ENCODE data around the gene ADCY5.

ADCY5 gene

GRCh38 chr3:123375014-123375940, 73.6 kb downstream of the ADCY5 start:
- no peaks in the 10 kb centered on the region for H3K36me3 ChIP-seq (ENCODE audit: insufficient read depth, low read length)
- no peak overlapping the region for H2AFZ ChIP-seq (ENCODE audit: low read length, unreplicated experiment)
- H3K4me1 ChIP-seq (ENCODE audit: control insufficient read depth, insufficient read depth, low read length, unreplicated experiment) = no peaks in the 10 kb centered on the region
- peaks cover 81% of the 10 kb centered on the region for H3K27me3 ChIP-seq (ENCODE audit: insufficient read depth, low read length)
- H3K79me2 ChIP-seq (ENCODE audit: control insufficient read depth, insufficient read depth, low read length, unreplicated experiment) = no peaks in the 10 kb centered on the region
- H3K27ac ChIP-seq (ENCODE audit: low read depth, low read length) = no peak overlapping the region
- H3K4me3 ChIP-seq (ENCODE audit: low read depth, low read length) = no peak overlapping the region

DNA sequence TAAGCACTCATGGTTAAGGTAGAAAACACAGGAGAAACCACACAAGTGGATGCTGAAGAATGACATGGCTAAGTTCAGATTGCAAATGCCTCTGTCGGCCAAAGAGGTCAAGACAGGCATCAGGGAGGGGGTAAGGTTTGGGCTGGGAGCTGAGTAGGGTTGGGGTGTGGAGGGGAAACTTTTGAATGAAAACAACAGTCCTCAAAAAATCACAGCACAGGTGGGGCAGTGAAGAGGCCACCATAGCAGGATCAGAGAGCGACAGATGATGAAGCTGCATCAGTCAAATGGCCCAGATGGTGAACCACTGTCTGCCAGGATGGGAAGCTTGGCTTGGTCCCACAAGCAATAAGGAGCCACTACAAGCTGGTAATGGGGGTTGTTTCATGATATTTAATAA, 74.9 kb downstream of the ADCY5 start:
- H2AFZ ChIP-seq (ENCODE audit: low read length, unreplicated experiment) = no peak overlapping the region
- peaks cover 86% of the 10 kb centered on the region for H3K27me3 ChIP-seq (ENCODE audit: insufficient read depth, low read length)
- no peaks in the 10 kb centered on the region for H3K4me1 ChIP-seq (ENCODE audit: control insufficient read depth, insufficient read depth, low read length, unreplicated experiment)
- no peak overlapping the region for H3K4me3 ChIP-seq (ENCODE audit: low read depth, low read length)
- no peaks in the 10 kb centered on the region for H3K79me2 ChIP-seq (ENCODE audit: control insufficient read depth, insufficient read depth, low read length, unreplicated experiment)
- no peaks in the 10 kb centered on the region for H3K36me3 ChIP-seq (ENCODE audit: insufficient read depth, low read length)
- no peak overlapping the region for H3K27ac ChIP-seq (ENCODE audit: low read depth, low read length)

- H3K27me3 ChIP-seq (ENCODE audit: insufficient read depth, low read length) = peaks cover 88% of the 10 kb centered on the region
These were observed 75.4 kb downstream of the ADCY5 start for GRCh38 chr3:123373474-123373987.

GRCh38 chr3:123372686-123373473, 76.0 kb downstream of the ADCY5 start:
- H3K79me2 ChIP-seq (ENCODE audit: control insufficient read depth, insufficient read depth, low read length, unreplicated experiment) = no peaks in the 10 kb centered on the region

More at GRCh38 chr3:123373474-123373987, 75.4 kb downstream of the ADCY5 start:
- Histone ChIP-seq H2AFZ (ENCODE audit: low read length, unreplicated experiment) (no peak overlapping the region), H3K4me1 (ENCODE audit: control insufficient read depth, insufficient read depth, low read length, unreplicated experiment) (no peaks in the 10 kb centered on the region), H3K4me3 (ENCODE audit: low read depth, low read length) (no peak overlapping the region), H3K36me3 (ENCODE audit: insufficient read depth, low read length) (no peaks in the 10 kb centered on the region), H3K79me2 (ENCODE audit: control insufficient read depth, insufficient read depth, low read length, unreplicated experiment) (no peaks in the 10 kb centered on the region), H3K27ac (ENCODE audit: low read depth, low read length) (no peak overlapping the region)

GRCh38 chr3:123371859-123372685, 76.8 kb downstream of the ADCY5 start:
- Histone ChIP-seq H3K27me3 (ENCODE audit: insufficient read depth, low read length) (peaks cover 84% of the 10 kb centered on the region), H3K4me1 (ENCODE audit: control insufficient read depth, insufficient read depth, low read length, unreplicated experiment) (no peaks in the 10 kb centered on the region), H2AFZ (ENCODE audit: low read length, unreplicated experiment) (no peak overlapping the region), H3K36me3 (ENCODE audit: insufficient read depth, low read length) (no peaks in the 10 kb centered on the region), H3K4me3 (ENCODE audit: low read depth, low read length) (no peak overlapping the region), H3K27ac (ENCODE audit: low read depth, low read length) (no peak overlapping the region), H3K79me2 (ENCODE audit: control insufficient read depth, insufficient read depth, low read length, unreplicated experiment) (no peaks in the 10 kb centered on the region)

More at GRCh38 chr3:123372686-123373473, 76.0 kb downstream of the ADCY5 start:
- no peak overlapping the region for H3K27ac ChIP-seq (ENCODE audit: low read depth, low read length)
- H3K27me3 ChIP-seq (ENCODE audit: insufficient read depth, low read length) = peaks cover 81% of the 10 kb centered on the region
- H3K36me3 ChIP-seq (ENCODE audit: insufficient read depth, low read length) = no peaks in the 10 kb centered on the region
- H2AFZ ChIP-seq (ENCODE audit: low read length, unreplicated experiment) = no peak overlapping the region
- no peak overlapping the region for H3K4me3 ChIP-seq (ENCODE audit: low read depth, low read length)
- H3K4me1 ChIP-seq (ENCODE audit: control insufficient read depth, insufficient read depth, low read length, unreplicated experiment) = no peaks in the 10 kb centered on the region

GRCh38 chr3:123371426-123371825, 77.5 kb downstream of the ADCY5 start:
- Histone ChIP-seq H3K27me3 (ENCODE audit: insufficient read depth, low read length) (peaks cover 83% of the 10 kb centered on the region), H3K79me2 (ENCODE audit: control insufficient read depth, insufficient read depth, low read length, unreplicated experiment) (no peaks in the 10 kb centered on the region), H2AFZ (ENCODE audit: low read length, unreplicated experiment) (no peak overlapping the region), H3K4me3 (ENCODE audit: low read depth, low read length) (no peak overlapping the region), H3K36me3 (ENCODE audit: insufficient read depth, low read length) (no peaks in the 10 kb centered on the region), H3K4me1 (ENCODE audit: control insufficient read depth, insufficient read depth, low read length, unreplicated experiment) (no peaks in the 10 kb centered on the region), H3K27ac (ENCODE audit: low read depth, low read length) (no peak overlapping the region)

DNA sequence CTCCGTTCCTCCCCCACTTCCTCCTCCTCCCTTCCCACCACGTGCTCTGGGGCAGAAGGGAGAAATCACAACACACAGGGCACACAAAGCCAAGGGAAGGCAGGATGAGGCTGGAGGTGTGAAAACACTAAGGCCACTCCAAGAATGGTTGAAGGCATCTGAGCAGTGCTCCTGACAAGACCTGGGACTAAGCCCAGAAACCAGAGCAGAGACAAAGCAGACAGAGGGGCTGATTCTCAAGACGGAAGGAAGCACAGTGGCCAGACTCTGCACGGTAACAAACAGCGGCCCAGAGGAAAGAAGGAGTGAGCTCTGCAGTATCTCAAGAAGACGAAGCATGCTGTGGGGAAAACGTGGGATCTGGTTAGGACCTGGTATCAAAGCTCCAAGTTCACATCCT, 78.1 kb downstream of the ADCY5 start:
- H3K4me3 ChIP-seq (ENCODE audit: low read depth, low read length) = no peak overlapping the region
- H3K4me1 ChIP-seq (ENCODE audit: control insufficient read depth, insufficient read depth, low read length, unreplicated experiment) = no peaks in the 10 kb centered on the region
- no peak overlapping the region for H2AFZ ChIP-seq (ENCODE audit: low read length, unreplicated experiment)
- peaks cover 77% of the 10 kb centered on the region for H3K27me3 ChIP-seq (ENCODE audit: insufficient read depth, low read length)
- no peak overlapping the region for H3K27ac ChIP-seq (ENCODE audit: low read depth, low read length)
- H3K79me2 ChIP-seq (ENCODE audit: control insufficient read depth, insufficient read depth, low read length, unreplicated experiment) = no peaks in the 10 kb centered on the region
- H3K36me3 ChIP-seq (ENCODE audit: insufficient read depth, low read length) = no peaks in the 10 kb centered on the region

- H3K4me3 ChIP-seq (ENCODE audit: low read depth, low read length) = no peak overlapping the region
- no peak overlapping the region for H3K27ac ChIP-seq (ENCODE audit: low read depth, low read length)
- no peaks in the 10 kb centered on the region for H3K4me1 ChIP-seq (ENCODE audit: control insufficient read depth, insufficient read depth, low read length, unreplicated experiment)
- peaks cover 73% of the 10 kb centered on the region for H3K27me3 ChIP-seq (ENCODE audit: insufficient read depth, low read length)
- H3K79me2 ChIP-seq (ENCODE audit: control insufficient read depth, insufficient read depth, low read length, unreplicated experiment) = no peaks in the 10 kb centered on the region
- no peak overlapping the region for H2AFZ ChIP-seq (ENCODE audit: low read length, unreplicated experiment)
- no peaks in the 10 kb centered on the region for H3K36me3 ChIP-seq (ENCODE audit: insufficient read depth, low read length)
These were observed 79.8 kb downstream of the ADCY5 start for GRCh38 chr3:123369085-123369484.

- Histone ChIP-seq H3K4me1 (ENCODE audit: control insufficient read depth, insufficient read depth, low read length, unreplicated experiment) (no peaks in the 10 kb centered on the region), H3K27ac (ENCODE audit: low read depth, low read length) (no peak overlapping the region), H3K4me3 (ENCODE audit: low read depth, low read length) (no peak overlapping the region), H3K79me2 (ENCODE audit: control insufficient read depth, insufficient read depth, low read length, unreplicated experiment) (no peaks in the 10 kb centered on the region), H2AFZ (ENCODE audit: low read length, unreplicated experiment) (no peak overlapping the region), H3K36me3 (ENCODE audit: insufficient read depth, low read length) (no peaks in the 10 kb centered on the region), H3K27me3 (ENCODE audit: insufficient read depth, low read length) (peaks cover 68% of the 10 kb centered on the region)
These were observed 81.3 kb downstream of the ADCY5 start for GRCh38 chr3:123367467-123368154.

Data from ACC112 (cell line).